HG03460 (cell line): ENCODE measurements around the gene PFKFB3.
"Not testable (repeated sequence)": the region's sequence is repeated elsewhere in the genome, so short reads cannot be mapped to it uniquely, and the experiment has no call there.

Source experiments
- ATAC-seq: cut with Tn5 transposase; IDR thresholded peaks from one replicate; pipeline ENCODE4 v1.9.1; 2021; ENCODE audit not compliant: unreplicated experiment

PFKFB3 gene

GRCh38 chr10:6270951-6271350 lies 68.2 kb downstream of the PFKFB3 start:
- no peak for ATAC-seq

DNA sequence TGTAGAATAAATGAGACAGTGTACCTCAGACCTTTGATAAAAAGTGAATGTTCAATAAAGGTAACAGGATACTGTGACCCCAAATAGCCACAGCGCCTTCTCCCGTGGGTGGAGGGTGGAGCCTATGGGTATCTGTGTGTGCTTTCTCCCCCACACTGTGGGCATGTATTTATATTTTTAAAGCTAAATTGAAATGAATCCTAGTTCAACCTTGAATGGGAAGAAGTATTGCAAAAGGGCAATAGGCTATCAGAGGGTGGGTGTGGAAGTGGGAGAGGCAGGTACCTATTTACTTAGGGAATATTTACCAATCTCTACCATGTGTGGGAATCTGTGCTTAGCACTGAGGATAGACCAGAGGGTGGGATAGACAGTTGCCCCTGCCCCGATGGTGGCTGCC lies 68.9 kb downstream of the PFKFB3 start:
- ATAC-seq: no peak

GRCh38 chr10:6272126-6272525 lies 69.4 kb downstream of the PFKFB3 start:
- ATAC-seq: no peak

DNA sequence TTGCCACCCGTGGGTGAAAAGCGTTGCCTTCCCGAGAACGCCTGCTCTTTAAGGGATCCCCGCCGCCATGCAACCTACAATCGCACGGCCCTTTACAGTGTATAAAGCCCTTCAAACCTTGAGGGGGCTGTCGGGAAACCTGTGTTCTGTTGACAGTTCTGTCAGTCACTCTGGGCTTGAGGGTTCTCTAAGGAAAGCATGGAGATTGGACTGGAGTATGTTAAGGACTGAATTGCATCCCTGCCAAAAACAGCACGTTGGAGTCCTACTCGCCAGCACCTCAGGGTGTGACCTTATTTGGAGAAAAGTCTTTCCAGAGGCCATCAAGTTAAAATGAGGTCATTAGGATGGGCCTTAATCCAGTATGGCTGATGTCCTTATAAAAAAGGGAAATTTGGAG lies 70.6 kb downstream of the PFKFB3 start:
- no peak for ATAC-seq

DNA sequence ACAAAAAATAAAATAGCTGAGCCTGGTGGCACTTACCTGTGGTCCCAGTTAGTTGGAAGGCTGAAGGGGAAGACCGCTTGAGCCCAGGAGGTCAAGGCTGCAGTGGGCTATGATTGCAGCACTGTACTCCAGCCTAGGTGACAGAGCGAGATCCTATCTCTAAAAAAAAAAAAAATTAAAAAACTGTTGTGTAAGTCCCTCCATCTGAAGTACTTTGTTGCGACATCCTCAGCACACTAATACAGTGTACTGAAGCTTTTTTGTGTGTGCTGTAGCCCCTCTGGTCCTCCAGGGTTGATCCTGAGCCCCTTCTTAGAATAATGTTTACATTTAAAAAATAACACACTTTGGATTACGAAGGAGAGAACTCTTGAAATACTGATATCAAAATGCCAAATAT lies 71.3 kb downstream of the PFKFB3 start:
- ATAC-seq: no peak

GRCh38 chr10:6274484-6274883 lies 71.8 kb downstream of the PFKFB3 start:
- ATAC-seq: no peak

GRCh38 chr10:6275022-6275997 lies 72.6 kb downstream of the PFKFB3 start:
- peak; percentile 51 for ATAC-seq

- ATAC-seq: no peak
These were observed 73.6 kb downstream of the PFKFB3 start for GRCh38 chr10:6276356-6276755.

GRCh38 chr10:6278519-6279120 lies 75.9 kb downstream of the PFKFB3 start:
- ATAC-seq: no peak

DNA sequence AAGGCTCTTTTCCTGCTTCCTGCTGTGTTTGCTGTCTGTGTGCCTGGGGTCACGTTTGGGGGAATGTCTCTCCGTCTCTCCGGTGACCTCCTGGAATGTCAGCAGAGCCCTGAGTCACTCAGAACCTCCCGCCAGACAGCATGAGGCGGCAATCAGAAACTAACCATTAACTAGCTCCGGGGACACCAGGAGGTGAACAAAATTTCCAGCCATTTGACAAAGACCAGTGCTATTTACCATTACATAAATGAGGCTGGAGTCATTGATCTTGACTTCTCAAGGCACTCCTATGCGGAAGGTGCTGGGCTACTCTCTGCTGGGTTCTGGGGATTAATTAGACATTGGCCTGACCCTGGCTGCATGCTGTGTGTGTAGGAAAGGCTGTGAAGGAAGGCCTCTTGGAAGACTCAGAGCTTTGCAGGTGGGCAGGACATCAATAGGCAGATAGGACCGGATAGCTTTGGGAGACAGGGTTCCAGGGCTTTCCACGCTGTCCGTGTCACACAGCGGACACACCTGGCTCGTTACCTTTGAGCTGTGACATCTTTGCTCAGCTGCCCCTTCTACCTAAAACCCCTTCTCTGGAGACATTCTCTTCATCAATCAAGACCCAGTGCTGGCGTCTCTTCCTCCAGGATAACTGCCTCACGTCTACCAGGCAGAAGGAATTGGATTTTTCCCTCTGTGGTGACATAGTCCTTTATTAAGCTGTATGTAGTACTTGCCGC lies 77.0 kb downstream of the PFKFB3 start:
- ATAC-seq: no peak

GRCh38 chr10:6280291-6280690 lies 77.6 kb downstream of the PFKFB3 start:
- ATAC-seq: no peak

- ATAC-seq: no peak
These were observed 79.8 kb downstream of the PFKFB3 start for GRCh38 chr10:6282454-6282958.

- ATAC-seq: no peak
These were observed 80.9 kb downstream of the PFKFB3 start for GRCh38 chr10:6283655-6284054.

DNA sequence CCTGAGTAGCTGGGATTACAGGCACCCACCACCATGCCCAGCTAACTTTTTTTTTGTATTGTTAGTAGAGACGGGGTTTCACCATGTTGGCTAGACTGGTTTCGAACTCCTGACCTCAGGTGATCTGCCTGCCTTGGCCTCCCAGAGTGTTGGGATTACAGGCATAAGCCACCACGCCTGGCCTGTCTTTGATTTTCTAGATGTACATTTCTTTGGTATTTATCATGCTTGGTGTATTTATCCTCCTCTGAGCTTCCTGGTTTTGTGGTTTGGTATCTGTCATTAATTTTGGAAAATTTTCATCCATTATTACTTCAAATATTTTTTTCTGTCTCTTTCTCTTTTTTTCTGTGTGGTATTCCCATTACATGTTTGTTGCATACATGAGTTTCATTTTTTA lies 87.9 kb downstream of the PFKFB3 start:
- not testable (repeated sequence) for ATAC-seq

- no peak for ATAC-seq
These were observed 90.0 kb downstream of the PFKFB3 start for GRCh38 chr10:6292741-6293151.

DNA sequence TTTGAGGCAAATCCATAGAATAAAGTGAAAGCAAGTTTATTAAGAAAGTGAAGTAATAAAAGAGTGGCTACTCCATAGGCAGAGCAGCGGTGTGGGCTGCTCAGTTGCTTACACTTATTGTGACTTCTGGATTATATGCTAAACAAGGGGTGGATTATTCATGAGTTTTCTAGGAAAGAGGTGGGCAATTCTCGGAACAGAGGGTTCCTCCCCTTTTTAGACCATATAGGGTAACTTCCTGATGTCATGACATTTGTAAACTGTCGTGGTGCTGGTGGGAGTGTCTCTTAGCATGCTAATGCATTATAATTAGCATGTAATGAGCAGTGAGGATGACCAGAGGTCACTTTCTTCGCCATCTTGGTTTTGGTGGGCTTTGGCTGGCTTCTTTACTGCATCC lies 93.7 kb downstream of the PFKFB3 start:
- not testable (repeated sequence) for ATAC-seq

- ATAC-seq: no peak
These were observed 94.1 kb downstream of the PFKFB3 start for GRCh38 chr10:6296828-6297251.

- ATAC-seq: no peak
These were observed 94.8 kb downstream of the PFKFB3 start for GRCh38 chr10:6297522-6297921.

DNA sequence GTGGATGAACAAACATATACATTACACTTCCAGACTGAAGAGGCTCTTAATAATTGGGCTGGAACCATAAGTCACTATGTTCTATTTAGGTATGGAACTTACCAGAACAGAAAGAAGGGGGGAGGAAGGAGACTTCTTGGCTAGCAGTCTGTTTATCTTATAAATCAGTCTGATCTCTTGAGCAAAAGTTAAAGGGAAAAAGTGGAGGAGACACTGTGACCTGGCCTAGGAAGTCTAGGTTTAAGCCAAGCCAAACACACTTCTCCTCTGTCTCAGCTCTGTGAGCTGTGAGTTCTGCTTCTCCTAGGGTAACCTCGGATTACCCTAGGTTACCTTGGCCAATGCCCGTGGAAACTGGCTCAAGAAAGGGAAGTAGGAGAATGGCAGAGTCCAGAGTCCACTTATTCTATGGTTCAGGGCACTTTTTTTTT lies 95.2 kb downstream of the PFKFB3 start:
- no peak for ATAC-seq

- no peak for ATAC-seq
These were observed 95.7 kb downstream of the PFKFB3 start for GRCh38 chr10:6298428-6298827.

GRCh38 chr10:6299234-6299633 lies 96.5 kb downstream of the PFKFB3 start:
- ATAC-seq: no peak
